Muscle layer of duodenum (tissue), 2 donors: ENCODE data around the gene THBS1.

Experiments used
- H3K27ac ChIP-seq: one replicate; pipeline ENCODE4 v1.7.0; 2013; ENCODE audit warnings: mild to moderate bottlenecking, low read length
- H3K27me3 ChIP-seq: one replicate; pipeline ENCODE4 v1.7.0; 2013; ENCODE audit warnings: low read depth, mild to moderate bottlenecking, control low read depth, low read length
- H3K36me3 ChIP-seq, 2 donors: one replicate each; pipeline ENCODE4 v1.7.0; 2013; ENCODE audit warnings: low read length in 2 of 2, control low read depth in 1 of 2, mild to moderate bottlenecking in 1 of 2; ENCODE audit not compliant: insufficient read depth in 2 of 2, control insufficient read depth in 1 of 2
- H3K4me1 ChIP-seq, 2 donors: one replicate each; pipeline ENCODE4 v1.7.0; 2013; ENCODE audit warnings: low read length in 2 of 2, mild to moderate bottlenecking in 2 of 2, control low read depth in 1 of 2, moderate library complexity in 1 of 2; ENCODE audit not compliant: insufficient read depth in 2 of 2, control insufficient read depth in 1 of 2
- H3K4me3 ChIP-seq, 2 donors: one replicate each; pipeline ENCODE4 v1.7.0; 2013; ENCODE audit warnings: low read length in 2 of 2, low read depth in 1 of 2, mild to moderate bottlenecking in 1 of 2
- H3K9me3 ChIP-seq, 2 donors: one replicate each; pipeline ENCODE4 v1.7.0; 2013; ENCODE audit warnings: low read length in 2 of 2, control low read depth in 1 of 2, mild to moderate bottlenecking in 1 of 2; ENCODE audit not compliant: control insufficient read depth in 1 of 2
- donor health status: healthy.

The THBS1 gene

DNA sequence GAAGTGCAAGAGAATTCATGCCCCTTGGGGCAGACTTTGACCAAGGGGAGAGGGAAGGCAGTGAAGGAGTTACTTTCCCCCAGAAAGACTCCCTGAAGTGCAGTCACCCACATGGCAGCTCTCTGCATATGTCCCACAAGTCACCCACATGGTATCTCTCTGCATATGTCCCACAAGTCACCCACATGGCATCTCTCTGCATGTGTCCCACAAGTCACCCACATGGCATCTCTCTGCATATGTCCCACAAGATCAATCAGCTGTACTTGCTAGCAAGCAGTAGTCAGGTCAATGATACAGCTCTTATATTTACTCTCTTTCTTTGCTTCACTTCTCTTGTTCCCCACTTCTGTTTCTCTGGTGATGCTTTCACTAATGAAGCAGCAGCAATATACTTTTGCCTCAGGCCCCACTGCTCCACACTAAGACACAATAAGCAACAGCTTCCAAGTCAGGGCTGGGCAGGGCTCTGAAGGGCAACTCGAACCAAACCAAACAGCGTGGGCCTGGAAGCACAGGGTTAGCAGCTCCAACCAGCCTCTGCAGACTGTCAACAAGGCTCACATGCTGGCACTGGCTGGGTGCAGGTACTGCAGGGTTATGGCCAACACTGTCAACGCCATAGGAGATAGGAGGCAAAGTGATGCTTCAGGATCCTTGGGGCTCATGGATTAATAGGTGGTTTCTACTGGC, 46.7 kb downstream of the THBS1 start:
- no peak overlapping the region for H3K27ac ChIP-seq
- H3K27me3 ChIP-seq, result no peaks in the 10 kb centered on the region
- H3K4me1 ChIP-seq, result peaks cover 14 to 22% of the 10 kb centered on the region in 2 donors

GRCh38 chr15:39628144-39628508, 47.2 kb downstream of the THBS1 start:
- H3K9me3 ChIP-seq, result no peaks in the 10 kb centered on the region
- H3K27me3 ChIP-seq, result no peaks in the 10 kb centered on the region
- H3K4me1 ChIP-seq, result peaks cover 14 to 22% of the 10 kb centered on the region in 2 donors
- H3K4me3 ChIP-seq, result no peak overlapping the region
- no peak overlapping the region for H3K27ac ChIP-seq
- no peaks in the 10 kb centered on the region for H3K36me3 ChIP-seq

More for the DNA sequence above, 46.7 kb downstream of the THBS1 start:
- Histone ChIP-seq H3K4me3 (no peak overlapping the region), H3K9me3 (no peaks in the 10 kb centered on the region), H3K36me3 (no peaks in the 10 kb centered on the region)

- H3K27me3 ChIP-seq, result no peaks in the 10 kb centered on the region
- H3K27ac ChIP-seq, result peak overlapping the region; percentile 48
- peaks cover 14 to 22% of the 10 kb centered on the region in 2 donors for H3K4me1 ChIP-seq
- no peak overlapping the region for H3K4me3 ChIP-seq
- H3K9me3 ChIP-seq, result no peaks in the 10 kb centered on the region
- H3K36me3 ChIP-seq, result no peaks in the 10 kb centered on the region
Observed at GRCh38 chr15:39628546-39629257, 47.8 kb downstream of the THBS1 start.

DNA sequence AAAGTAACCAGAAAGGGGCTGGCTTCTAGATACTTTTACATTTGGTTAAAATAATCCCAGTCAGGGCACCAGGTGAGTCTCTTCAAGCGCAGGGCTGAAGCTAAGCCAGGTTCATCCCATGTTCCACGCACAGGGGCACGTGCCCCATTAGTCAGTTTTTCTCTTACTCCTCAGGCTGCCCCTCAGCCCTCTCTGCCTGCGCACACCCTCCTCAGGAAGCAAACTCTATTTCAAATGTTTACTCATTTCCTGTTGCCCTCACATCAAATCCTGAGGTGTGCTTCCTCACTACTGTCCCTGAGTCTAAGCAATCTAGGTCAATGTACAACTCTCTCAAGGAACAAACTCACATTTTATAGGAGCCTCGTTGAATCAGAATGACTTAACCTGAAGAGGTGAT, 48.5 kb downstream of the THBS1 start:
- no peaks in the 10 kb centered on the region for H3K36me3 ChIP-seq
- no peaks in the 10 kb centered on the region for H3K9me3 ChIP-seq
- no peak overlapping the region for H3K4me3 ChIP-seq
- H3K27ac ChIP-seq, result no peak overlapping the region
- no peaks in the 10 kb centered on the region for H3K27me3 ChIP-seq
- peaks cover 12 to 22% of the 10 kb centered on the region in 2 donors for H3K4me1 ChIP-seq

DNA sequence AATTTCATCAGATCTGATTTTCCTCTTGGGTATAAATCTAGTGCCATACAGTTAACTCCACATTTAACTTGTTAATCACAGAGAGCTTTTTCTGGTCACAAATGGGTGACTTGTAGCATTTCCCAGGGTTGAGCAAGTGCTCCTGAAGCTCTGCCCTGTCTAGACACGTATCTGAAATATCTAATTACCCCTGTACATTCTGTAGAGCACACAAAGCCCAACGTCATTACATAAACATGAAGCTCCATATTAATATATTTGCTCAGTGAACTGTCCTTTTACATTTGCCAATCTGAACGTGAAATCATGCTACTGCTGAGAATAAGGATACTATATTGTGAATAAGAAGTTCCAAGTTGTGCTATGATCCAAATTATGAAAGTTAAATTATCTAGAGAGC, 49.0 kb downstream of the THBS1 start:
- Histone ChIP-seq H3K9me3 (no peaks in the 10 kb centered on the region), H3K36me3 (no peaks in the 10 kb centered on the region), H3K27ac (no peak overlapping the region), H3K27me3 (no peaks in the 10 kb centered on the region), H3K4me1 (peaks cover 6 to 22% of the 10 kb centered on the region in 2 donors), H3K4me3 (no peak overlapping the region)

- H3K27ac ChIP-seq, result no peak overlapping the region
Observed at GRCh38 chr15:39631357-39631756, 50.5 kb downstream of the THBS1 start.

GRCh38 chr15:39638041-39638440, 57.2 kb downstream of the THBS1 start:
- Histone ChIP-seq H3K4me3 (no peak overlapping the region), H3K27ac (no peak overlapping the region), H3K36me3 (no peaks in the 10 kb centered on the region), H3K9me3 (no peaks in the 10 kb centered on the region), H3K27me3 (no peaks in the 10 kb centered on the region), H3K4me1 (peaks cover 0 to 6% of the 10 kb centered on the region in 2 donors)

More at GRCh38 chr15:39631357-39631756, 50.5 kb downstream of the THBS1 start:
- no peak overlapping the region for H3K4me3 ChIP-seq
- no peaks in the 10 kb centered on the region for H3K27me3 ChIP-seq
- H3K36me3 ChIP-seq, result no peaks in the 10 kb centered on the region
- H3K4me1 ChIP-seq, result peaks cover 6 to 15% of the 10 kb centered on the region in 2 donors
- no peaks in the 10 kb centered on the region for H3K9me3 ChIP-seq

- Histone ChIP-seq H3K27ac (no peak overlapping the region), H3K27me3 (no peaks in the 10 kb centered on the region), H3K4me1 (peaks cover 0 to 6% of the 10 kb centered on the region in 2 donors), H3K4me3 (no peak overlapping the region), H3K36me3 (no peaks in the 10 kb centered on the region), H3K9me3 (no peaks in the 10 kb centered on the region)
Observed at GRCh38 chr15:39639037-39639436, 58.2 kb downstream of the THBS1 start.

DNA sequence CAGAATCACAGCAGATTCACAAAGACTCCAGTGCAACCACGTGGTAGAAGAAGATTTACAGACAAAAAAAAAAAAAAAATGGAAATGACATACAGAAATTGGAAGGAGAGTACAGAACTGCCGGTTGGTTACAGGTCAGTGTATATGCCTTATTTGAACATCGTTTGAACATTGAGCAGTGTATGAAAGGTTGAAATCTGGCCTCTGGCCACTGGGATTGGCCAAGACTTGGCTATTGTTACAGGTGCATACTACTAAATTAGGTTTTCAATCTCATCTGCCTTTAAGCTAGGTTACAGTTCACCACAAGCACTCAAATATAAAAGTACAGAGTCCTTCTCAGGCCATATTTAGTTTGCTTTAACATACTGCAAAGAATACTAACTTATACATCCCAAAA, 59.8 kb downstream of the THBS1 start:
- no peaks in the 10 kb centered on the region for H3K27me3 ChIP-seq
- H3K9me3 ChIP-seq, result no peaks in the 10 kb centered on the region
- H3K4me1 ChIP-seq, result peaks cover 0 to 6% of the 10 kb centered on the region in 2 donors
- H3K4me3 ChIP-seq, result no peak overlapping the region
- no peak overlapping the region for H3K27ac ChIP-seq
- H3K36me3 ChIP-seq, result no peaks in the 10 kb centered on the region

DNA sequence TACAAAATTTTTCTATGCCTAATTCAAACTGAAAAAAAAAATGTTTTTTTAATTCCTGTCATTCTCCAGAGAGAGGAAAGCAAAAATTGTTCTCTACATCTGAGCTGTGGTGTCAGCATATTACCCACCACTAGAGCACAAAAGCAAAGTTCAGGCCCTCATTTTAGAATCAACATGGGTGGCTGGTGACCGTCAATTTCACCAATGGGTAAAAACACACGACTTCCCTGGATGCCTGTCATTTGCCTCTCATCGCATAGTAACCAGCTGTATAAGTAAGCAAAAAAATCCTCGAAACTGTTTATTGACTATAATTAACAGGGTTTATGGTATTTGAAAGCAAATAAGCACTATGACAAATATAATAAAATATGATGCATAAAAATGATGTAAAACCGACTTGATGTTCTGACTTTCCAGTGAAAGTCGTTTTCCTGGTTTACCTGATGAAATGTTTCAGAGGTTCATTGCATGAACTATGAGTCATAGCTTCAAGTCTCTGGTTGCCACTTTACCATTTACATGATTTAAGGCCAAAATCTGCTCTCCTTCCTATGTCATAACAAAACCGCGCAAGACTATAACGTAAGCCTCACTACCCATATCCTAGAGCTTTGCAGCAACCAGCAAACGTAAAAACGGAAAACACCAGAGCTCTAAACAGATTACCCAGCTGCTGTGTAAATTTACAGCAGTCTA, 60.5 kb downstream of the THBS1 start:
- H3K4me3 ChIP-seq, result no peak overlapping the region
- H3K27ac ChIP-seq, result no peak overlapping the region
- H3K27me3 ChIP-seq, result no peaks in the 10 kb centered on the region
- no peaks in the 10 kb centered on the region for H3K9me3 ChIP-seq
- no peaks in the 10 kb centered on the region for H3K36me3 ChIP-seq
- peaks cover 0 to 6% of the 10 kb centered on the region in 2 donors for H3K4me1 ChIP-seq

DNA sequence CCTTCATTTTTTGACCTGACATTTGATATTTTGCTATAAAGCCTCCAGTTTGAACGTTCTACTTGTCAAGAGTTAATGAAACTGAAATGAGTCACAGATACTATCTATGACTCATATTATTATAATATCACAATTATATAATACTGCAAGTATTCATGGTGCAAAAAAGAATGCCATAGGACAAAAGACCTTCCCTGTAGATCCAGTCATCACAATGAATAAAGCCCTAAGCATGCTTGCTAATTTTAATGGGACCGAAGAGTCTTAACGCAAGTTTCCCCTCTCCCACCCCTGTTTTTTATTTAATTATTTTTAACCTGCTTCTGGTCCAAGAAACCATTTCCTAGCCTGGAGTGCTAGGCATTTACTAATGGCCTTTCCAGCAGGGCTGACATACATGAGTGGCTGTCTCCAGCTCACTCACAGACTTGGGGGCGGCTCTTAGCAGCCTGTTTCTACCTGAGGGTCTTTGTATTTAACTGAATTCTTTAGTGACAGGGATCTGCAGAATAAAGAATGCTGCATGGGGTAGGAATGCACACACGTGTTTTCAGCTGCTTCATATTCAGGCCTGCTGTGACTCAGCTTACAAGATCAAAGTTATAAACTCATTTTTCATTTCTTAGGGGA, 61.2 kb downstream of the THBS1 start:
- H3K27me3 ChIP-seq, result no peaks in the 10 kb centered on the region
- no peaks in the 10 kb centered on the region for H3K9me3 ChIP-seq
- no peaks in the 10 kb centered on the region for H3K36me3 ChIP-seq
- peaks cover 0 to 6% of the 10 kb centered on the region in 2 donors for H3K4me1 ChIP-seq
- peak overlapping the region; percentile 48 for H3K27ac ChIP-seq
- H3K4me3 ChIP-seq, result no peak overlapping the region
